Stimulated activated CD4-positive, alpha-beta T cell treated with anti-CD3 and anti-CD28 coated beads, TNF-alpha, amount 100 ng/mL, for 4 hours (primary cell): ENCODE data around the gene ADGRD2.

Source experiments
- DNase-seq, 3 experiments: peaks; one replicate each; pipeline ENCODE4 v3.0.0-alpha.2; 2020; ENCODE audit warnings: low read depth in 3 of 3

Gene ADGRD2

DNA sequence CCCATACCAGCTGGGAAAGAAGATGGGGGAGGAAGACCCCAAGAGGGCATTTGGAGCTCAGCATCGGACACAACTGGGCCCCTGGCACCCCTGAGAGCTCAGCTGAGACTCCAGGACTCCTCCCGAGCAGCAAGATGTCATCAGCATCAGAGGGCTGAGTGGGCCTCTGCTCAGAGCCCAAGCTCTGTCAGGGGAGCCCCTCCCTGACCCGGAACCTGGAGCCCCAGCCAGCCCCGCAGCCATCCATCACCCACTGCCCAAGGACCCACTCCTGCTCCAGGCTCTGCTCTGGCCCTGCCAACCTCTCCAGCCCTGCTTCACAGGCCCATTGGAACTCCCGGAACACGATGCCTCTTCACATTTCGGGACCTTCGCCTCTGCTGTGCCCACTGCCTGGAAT is 47.2 kb downstream of the ADGRD2 start:
- no peak for DNase-seq

DNA sequence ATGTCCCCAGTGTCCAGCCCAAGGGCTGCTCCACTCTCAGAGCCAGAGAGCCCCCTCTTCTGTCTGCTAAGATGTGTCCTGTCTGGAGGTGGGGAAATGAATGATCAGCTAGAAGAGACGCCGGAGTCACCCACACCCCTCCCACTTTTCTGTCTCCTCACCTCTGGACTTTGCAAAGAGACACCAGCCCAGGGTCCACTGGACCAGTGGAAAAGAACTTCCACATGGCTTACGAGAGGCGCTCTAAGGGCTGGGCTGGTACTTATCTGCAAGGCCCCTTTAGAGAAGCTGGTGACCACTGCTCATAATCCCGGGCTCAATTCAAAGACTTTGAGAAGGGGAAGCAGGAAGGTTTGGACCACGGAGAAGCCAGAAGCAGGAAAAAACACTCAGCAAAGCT is 47.8 kb downstream of the ADGRD2 start:
- DNase-seq = no peak

GRCh38 chr9:124498499-124499146 is 48.4 kb downstream of the ADGRD2 start:
- DNase-seq = no peak

GRCh38 chr9:124499216-124499615 is 49.0 kb downstream of the ADGRD2 start:
- DNase-seq = no peak

GRCh38 chr9:124500028-124500795 is 50.0 kb downstream of the ADGRD2 start:
- DNase-seq = no peak

DNA sequence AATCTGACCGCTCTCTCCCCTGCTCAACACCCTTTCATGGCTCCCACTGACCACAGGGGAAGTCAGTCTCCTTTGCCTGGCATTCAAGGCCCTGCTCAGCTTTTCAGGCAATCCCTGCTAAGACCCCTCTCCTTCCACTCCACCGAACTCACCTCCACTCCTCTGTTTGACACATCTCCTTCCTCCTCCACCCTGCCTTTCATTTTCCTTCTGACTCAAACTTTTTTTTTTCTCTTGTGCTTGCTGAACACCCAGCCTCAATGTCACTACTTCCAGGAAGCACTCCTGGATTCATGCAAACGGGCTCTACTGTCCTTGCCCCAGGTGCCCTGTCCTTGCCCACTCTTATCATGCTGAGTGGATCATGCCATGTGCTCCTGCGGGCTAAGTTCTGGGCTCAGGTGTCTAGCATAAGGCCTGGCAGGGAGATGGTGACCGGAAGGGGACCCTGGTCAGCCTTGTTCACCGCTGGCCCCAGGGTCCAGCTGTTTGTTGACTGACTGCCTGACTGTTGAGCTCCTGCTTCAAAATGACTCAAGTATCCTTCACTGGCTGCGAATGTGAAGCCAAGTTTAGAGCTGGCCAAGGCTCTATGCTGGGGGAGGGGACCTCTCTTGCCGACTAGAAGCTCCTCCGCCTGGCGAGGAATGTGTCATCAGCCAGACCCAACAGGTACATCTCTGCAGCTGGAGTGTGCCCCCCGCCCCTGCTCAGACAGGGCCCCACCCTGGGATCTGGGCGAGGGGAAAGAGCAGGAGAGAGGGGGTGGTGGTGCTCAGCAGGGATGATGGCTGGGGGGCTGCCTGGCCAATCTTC is 50.8 kb downstream of the ADGRD2 start:
- no peak for DNase-seq

- DNase-seq = no peak
Observed at GRCh38 chr9:124501771-124502320, 51.6 kb downstream of the ADGRD2 start.

DNA sequence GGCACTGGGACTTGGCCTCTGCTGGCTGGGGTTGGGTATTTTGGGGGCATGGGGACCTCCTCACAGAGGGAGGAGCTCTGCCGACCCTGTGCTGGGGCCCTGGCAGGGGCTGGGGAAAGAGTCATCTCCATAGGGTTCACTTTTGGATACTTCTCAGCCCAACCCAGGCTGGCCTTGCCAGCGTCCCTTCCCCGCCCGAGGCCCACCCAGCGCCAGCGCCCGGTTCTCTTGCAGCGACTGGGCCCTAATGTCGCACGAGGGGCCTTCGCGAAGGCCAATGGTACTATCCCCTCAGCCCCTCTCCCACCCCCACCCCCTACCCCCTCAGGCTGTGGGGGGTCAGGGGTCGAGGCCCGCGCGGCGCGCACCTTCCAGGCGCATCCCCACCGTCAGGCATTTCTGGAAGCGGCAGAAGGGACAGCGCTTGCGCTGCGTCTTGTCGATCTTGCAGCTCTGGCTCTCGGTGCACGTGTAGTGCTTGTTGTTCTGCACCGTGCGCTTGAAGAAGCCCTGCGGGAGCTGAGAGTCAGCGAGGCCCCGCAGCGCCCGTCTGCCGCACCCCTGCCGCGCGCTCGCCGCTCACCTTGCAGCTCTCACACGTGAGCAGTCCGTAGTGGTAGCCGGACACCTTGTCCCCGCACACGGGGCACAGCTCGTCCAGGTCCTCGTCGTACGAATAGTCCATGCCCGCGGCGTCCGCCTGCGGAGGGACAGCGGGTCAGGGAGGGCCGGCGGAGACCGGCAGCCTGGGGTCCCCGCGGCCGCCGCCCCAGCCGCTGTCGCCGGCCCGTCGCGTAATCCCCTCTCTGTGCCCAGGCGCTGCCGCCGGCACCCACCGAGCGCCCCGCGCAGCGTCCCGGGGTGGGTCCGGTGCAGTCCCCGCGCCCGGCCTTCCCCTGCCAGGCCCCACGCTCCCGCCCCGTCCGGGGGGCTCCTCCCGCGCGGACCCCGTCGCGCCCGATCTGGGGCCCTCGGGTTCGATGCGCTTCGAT is 52.8 kb downstream of the ADGRD2 start:
- no peak for DNase-seq

GRCh38 chr9:124503713-124504529 is 53.7 kb downstream of the ADGRD2 start:
- no peak for DNase-seq

DNA sequence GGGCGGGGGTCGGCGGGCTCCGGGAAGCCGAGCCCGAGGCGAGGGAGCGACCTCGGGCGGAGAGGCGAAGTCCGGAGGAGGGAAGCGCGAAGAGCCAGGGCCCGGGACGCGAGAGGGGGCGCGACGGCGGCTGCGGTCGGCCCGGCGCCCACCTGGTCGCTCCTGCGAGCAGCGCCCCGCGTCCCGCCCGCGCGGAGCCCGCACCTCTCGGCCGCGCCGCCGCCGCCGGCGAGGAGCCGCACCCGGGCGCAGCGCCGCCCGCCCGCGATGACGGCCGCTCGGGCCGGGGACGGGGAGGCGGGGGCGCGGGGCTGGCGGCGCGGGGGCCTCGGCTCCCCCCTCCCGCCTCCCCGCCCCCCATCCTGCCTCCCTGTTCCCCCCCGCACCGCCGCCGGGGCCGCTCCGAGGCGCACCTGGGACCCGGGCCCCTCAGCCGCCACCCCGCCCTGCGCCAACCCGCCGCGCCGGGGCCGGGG is 54.3 kb downstream of the ADGRD2 start:
- no peak for DNase-seq

GRCh38 chr9:124505006-124505900 is 55.0 kb downstream of the ADGRD2 start:
- no peak for DNase-seq

- DNase-seq = no peak
Observed at GRCh38 chr9:124505901-124506346, 55.7 kb downstream of the ADGRD2 start.

GRCh38 chr9:124506433-124506832 is 56.2 kb downstream of the ADGRD2 start:
- no peak for DNase-seq

DNA sequence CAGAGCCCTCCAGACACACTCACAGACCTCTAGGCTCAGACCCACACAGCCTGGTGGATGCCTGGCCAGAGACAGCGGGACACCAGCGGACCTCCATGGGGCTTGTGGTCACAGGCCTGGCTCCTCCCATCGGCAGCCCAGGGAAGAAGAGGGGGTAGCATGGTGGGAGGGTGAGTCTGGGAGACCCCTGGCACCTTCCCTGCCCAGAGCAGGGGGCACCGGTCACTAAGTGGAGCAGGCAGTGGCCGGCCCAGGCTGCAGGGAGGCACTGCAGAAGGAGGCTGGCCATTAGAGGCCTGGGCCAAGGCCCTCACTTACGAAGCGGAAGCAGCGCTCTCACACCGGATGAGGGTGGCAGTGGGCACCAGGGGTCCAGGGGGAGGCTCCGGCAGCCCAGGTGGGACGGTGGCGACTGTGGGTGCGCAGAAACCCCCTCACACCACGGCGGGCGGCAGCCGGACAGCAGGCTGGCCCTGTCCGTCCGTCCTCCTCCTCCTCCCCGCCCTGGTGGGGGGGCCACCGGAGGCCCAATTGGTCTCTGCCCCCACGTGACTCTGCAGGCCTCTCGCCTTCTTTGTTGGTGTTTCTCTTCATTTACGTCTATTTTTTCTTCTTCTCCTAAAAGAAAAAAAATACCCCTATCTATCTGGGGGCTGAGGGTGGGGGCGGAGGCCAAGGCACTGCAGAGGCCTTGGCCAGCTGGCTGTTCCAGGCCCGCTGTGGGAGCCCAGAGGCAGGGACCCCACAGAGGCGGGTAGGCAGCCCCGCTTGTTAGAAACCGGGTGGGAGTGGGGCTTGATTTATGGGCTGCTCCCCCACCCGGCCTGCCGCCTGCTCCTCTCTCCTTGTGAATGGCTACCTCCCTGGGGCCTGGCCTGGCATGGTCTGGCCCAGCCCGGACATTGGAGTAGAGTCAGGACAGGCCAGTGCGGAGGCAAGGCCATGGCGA is 57.0 kb downstream of the ADGRD2 start, which contains the start of gene NR5A1:
NR5A1 (minus strand) TSS at position 469 of the 949 bp plus-strand sequence. CDS start 4,004 bp downstream, outside the sequence.
- no peak for DNase-seq

GRCh38 chr9:124507880-124508423 is 57.7 kb downstream of the ADGRD2 start:
- no peak for DNase-seq

DNA sequence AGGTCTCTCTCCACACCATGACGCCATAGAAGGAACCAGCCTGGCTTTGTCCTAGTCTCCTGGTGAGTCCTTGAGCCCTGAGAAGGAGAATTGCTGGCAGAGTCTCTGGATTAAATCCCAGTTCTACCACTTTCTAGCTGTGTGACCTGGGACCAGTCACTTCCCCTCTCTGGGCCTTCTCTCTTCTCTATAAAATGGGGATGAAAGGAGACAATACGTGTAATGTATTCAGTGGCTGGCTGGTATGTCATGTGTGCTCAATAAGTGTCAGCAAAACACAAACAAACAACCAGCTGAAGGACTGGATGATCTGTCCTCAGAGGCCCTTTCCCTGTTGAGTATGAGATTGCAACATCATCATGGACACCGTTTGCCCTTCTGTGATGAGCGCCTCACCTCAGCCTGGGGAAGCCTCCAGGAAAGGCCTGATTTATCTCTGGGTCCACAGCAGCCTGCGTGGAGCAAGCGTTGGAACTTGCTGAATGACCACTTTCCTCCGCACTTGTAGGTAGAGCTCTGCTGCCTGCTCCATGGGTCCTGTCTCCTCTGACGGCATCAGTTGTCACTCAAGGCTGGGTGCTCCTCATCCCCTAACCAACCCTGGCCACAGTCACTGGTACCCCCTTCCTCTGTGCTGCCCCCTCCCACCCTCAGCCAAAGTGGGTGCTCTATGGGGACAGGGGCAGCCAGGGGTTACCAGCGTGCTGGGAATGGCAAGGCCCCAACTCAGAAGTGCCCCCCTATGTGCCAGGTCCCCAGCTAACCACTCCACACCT is 60.6 kb downstream of the ADGRD2 start:
- DNase-seq = no peak
